Measurements from ENCODE around the gene CDKN2B. TPM values are rescaled to one million over a fixed set of nuclear protein-coding genes. Genes with fewer than 3 reads are reported as not detected.
"Not testable (repeated sequence)": the region's sequence is repeated elsewhere in the genome, so short reads cannot be mapped to it uniquely, and the experiment has no call there.

The CDKN2B gene
- total and polyA plus RNA-seq, 2 donors (not counting 3 experiments of a cell fraction or from before 2014, with no cell fraction given) = 1.6 to 2.1 TPM

- Histone ChIP-seq H3K4me3 (replicated peaks in 1 of 3; ENCODE audit: insufficient read depth in 1 of 3, low read depth in 1 of 3, low read length in 3 of 3) (no peak overlapping the region), H3K9ac (replicated peaks; ENCODE audit: extremely low read depth, insufficient read depth, low read length) (no peak overlapping the region), H4K20me1 (replicated peaks; ENCODE audit: control insufficient read depth, extremely low read depth, insufficient read depth, low read length) (no peaks in the 10 kb centered on the region), H3K4me1 (ENCODE audit: control insufficient read depth, extremely low read depth, insufficient read depth, low read length) (peaks cover 13% of the 10 kb centered on the region), H3K27me3 (ENCODE audit: control insufficient read depth in 2 of 2, insufficient read depth in 2 of 2, low read length in 2 of 2) (peaks cover 21 to 51% of the 10 kb centered on the region in 2 experiments), H3K36me3 (ENCODE audit: control insufficient read depth in 2 of 2, extremely low read depth in 1 of 2, insufficient read depth in 2 of 2, low read length in 2 of 2) (no peaks in the 10 kb centered on the region), H3K4me2 (ENCODE audit: insufficient read depth, low read length) (no peak overlapping the region), H2AFZ (ENCODE audit: low read depth, low read length) (no peak overlapping the region), H3K9me3 (replicated peaks; ENCODE audit: control insufficient read depth, insufficient read depth, low read length) (no peaks in the 10 kb centered on the region), H3K79me2 (ENCODE audit: control insufficient read depth, insufficient read depth, low read length) (no peaks in the 10 kb centered on the region), H3K9me1 (replicated peaks; ENCODE audit: control insufficient read depth, extremely low read depth, insufficient read depth, low read length) (no peaks in the 10 kb centered on the region), H3K27ac (ENCODE audit: insufficient read depth, low read depth, low read length) (no peak overlapping the region)
- dilution Hi-C loops (cut with MboI; ENCODE audit: extremely low pct_ligation_motif_present, low sequenced_read_pairs) = no loop called here
- TF ChIP-seq JUN (IDR thresholded peaks at IDR 0.05; ENCODE audit: borderline replicate concordance, insufficient read depth, insufficient read length, low read depth) = no peak
- TF ChIP-seq POLR2AphosphoS5 (IDR thresholded peaks at IDR 0.05; ENCODE audit: insufficient read depth, low read depth, low read length) = no peak
- TF ChIP-seq FOS (IDR thresholded peaks at IDR 0.05; ENCODE audit: borderline replicate concordance, insufficient read depth, low read length) = no peak
- no peak for TF ChIP-seq MAX (IDR thresholded peaks at IDR 0.05; ENCODE audit: insufficient read depth, insufficient read length)
- TF ChIP-seq POLR2A (IDR thresholded peaks at IDR 0.05; ENCODE audit: low read depth, low read length) = no peak
- TF ChIP-seq EZH2 (IDR thresholded peaks at IDR 0.05; ENCODE audit: borderline replicate concordance, low read depth, low read length, severe bottlenecking) = no peak
- TF ChIP-seq GATA2 (IDR thresholded peaks at IDR 0.05; ENCODE audit: insufficient read depth, insufficient read length, low read depth, low read length) = no peak
- TF ChIP-seq CTCF (IDR thresholded peaks at IDR 0.05; ENCODE audit: extremely low read depth in 1 of 2, insufficient read depth in 1 of 2, low read depth in 1 of 2, low read length in 2 of 2) = no peak
- no peak for TF ChIP-seq MYC (IDR thresholded peaks at IDR 0.05; ENCODE audit: low read depth, low read length)
- DNase-seq (ENCODE audit: low read depth, low spot score) = no peak
- CTCF ChIA-PET = interaction anchor here (0.8 to 1.2 kb wide), 3 partner anchors 47 to 267 kb away, joined by 3 to 6 read pairs (median 4); no protein-coding TSS in a partner anchor
- intact Hi-C loops (cut with micrococcal nuclease) = no loop called here
- no TSS peak for BruUV-seq (replicated peaks)
- no peak for FAIRE-seq
- POLR2A ChIA-PET = no interaction called here
Observed at GRCh38 chr9:21961569-21961968, 47.5 kb downstream of the CDKN2B start.

GRCh38 chr9:21959268-21959667 is 49.8 kb downstream of the CDKN2B start:
- H3K4me1 ChIP-seq (ENCODE audit: control insufficient read depth, extremely low read depth, insufficient read depth, low read length); H3K27ac ChIP-seq (ENCODE audit: insufficient read depth, low read depth, low read length); H3K36me3 ChIP-seq (ENCODE audit: control insufficient read depth in 2 of 2, extremely low read depth in 1 of 2, insufficient read depth in 2 of 2, low read length in 2 of 2); H2AFZ ChIP-seq (ENCODE audit: low read depth, low read length); BruUV-seq (replicated peaks); H3K9ac ChIP-seq (replicated peaks; ENCODE audit: extremely low read depth, insufficient read depth, low read length); H3K79me2 ChIP-seq (ENCODE audit: control insufficient read depth, insufficient read depth, low read length); CTCF ChIA-PET; H4K20me1 ChIP-seq (replicated peaks; ENCODE audit: control insufficient read depth, extremely low read depth, insufficient read depth, low read length); DNase-seq (ENCODE audit: low read depth, low spot score); H3K4me2 ChIP-seq (ENCODE audit: insufficient read depth, low read length); H3K4me3 ChIP-seq (replicated peaks in 1 of 3; ENCODE audit: insufficient read depth in 1 of 3, low read depth in 1 of 3, low read length in 3 of 3); dilution Hi-C loops (cut with MboI; ENCODE audit: extremely low pct_ligation_motif_present, low sequenced_read_pairs); POLR2A ChIA-PET; FAIRE-seq; intact Hi-C loops (cut with micrococcal nuclease); H3K9me3 ChIP-seq (replicated peaks; ENCODE audit: control insufficient read depth, insufficient read depth, low read length); H3K9me1 ChIP-seq (replicated peaks; ENCODE audit: control insufficient read depth, extremely low read depth, insufficient read depth, low read length): not testable (repeated sequence)
- H3K27me3 ChIP-seq (ENCODE audit: control insufficient read depth in 2 of 2, insufficient read depth in 2 of 2, low read length in 2 of 2) = peaks cover 13 to 34% of the 10 kb centered on the region in 2 experiments

Measured in endothelial cell of umbilical vein (primary cell).